Esophagus squamous epithelium (tissue), 4 donors: Measurements from ENCODE around the gene NECTIN2.

Source experiments
- CTCF ChIP-seq, 6 experiments: fragments of 450-650 bp in 4 of 6; fragments of 200-600 bp in 2 of 6; sonication (generic) in 2 of 6; IDR thresholded peaks; one replicate each; pipeline ENCODE4 v1.5.1; 2016 to 2019; ENCODE audit warnings: antibody characterized with exemption in 6 of 6, mild to moderate bottlenecking in 4 of 6, moderate library complexity in 4 of 6
- POLR2A ChIP-seq, 4 donors: fragments of 450-650 bp; IDR thresholded peaks; one replicate each; pipeline ENCODE4 v1.6.1; 2017; ENCODE audit warnings: antibody characterized with exemption in 4 of 4, mild to moderate bottlenecking in 4 of 4, moderate library complexity in 3 of 4

GRCh38 chr19:44925114-44925891 is 79.2 kb downstream of the NECTIN2 start:
- TF ChIP-seq CTCF (IDR thresholded peaks at IDR 0.05): no peak
- TF ChIP-seq POLR2A (IDR thresholded peaks at IDR 0.05): no peak
